Thyroid gland (tissue), 4 donors: Measurements from ENCODE around the gene STAT1. TPM values are rescaled to one million over a fixed set of nuclear protein-coding genes. Genes with fewer than 3 reads are reported as not detected.

Experiments
- DNase-seq, 2 donors: peaks; one replicate each; pipeline ENCODE4 v3.0.0-alpha.2; 2019
- H3K27ac ChIP-seq, 3 donors: fragments of 200-600 bp; sonication (generic); 1 replicate in 2 of 3; 2 replicates in 1 of 3; pipeline ENCODE4 v1.5.1; 2016 to 2019; ENCODE audit warnings: mild to moderate bottlenecking in 1 of 3, moderate library complexity in 1 of 3
- H3K27me3 ChIP-seq: fragments of 200-600 bp; sonication (generic); one replicate; pipeline ENCODE4 v1.5.1; 2019
- H3K36me3 ChIP-seq, 2 donors: fragments of 200-600 bp; sonication (generic); one replicate each; pipeline ENCODE4 v1.5.1; 2016 to 2019
- H3K4me1 ChIP-seq, 2 donors: fragments of 200-600 bp; sonication (generic); one replicate each; pipeline ENCODE4 v1.5.1; 2017 to 2019
- H3K4me3 ChIP-seq, 3 donors: fragments of 200-600 bp; sonication (generic); replicated peaks in 1 of 3; 1 replicate in 2 of 3; 2 replicates in 1 of 3; pipeline ENCODE4 v1.5.1; 2016; ENCODE audit warnings: mild to moderate bottlenecking in 1 of 3
- H3K9me3 ChIP-seq: fragments of 200-600 bp; sonication (generic); one replicate; pipeline ENCODE4 v1.5.1; 2017
- POLR2A ChIP-seq, 2 donors: fragments of 450-650 bp; IDR thresholded peaks; one replicate each; pipeline ENCODE4 v1.6.1; 2017; ENCODE audit warnings: antibody characterized with exemption in 2 of 2, mild to moderate bottlenecking in 2 of 2, moderate library complexity in 1 of 2
- WGBS, 2 donors: methylation state at CpG; one replicate each; pipeline ENCODE4 v1.1.5; 2017; 5-methylcytosine and 5-hydroxymethylcytosine counted together
- intact Hi-C: fragments of 100-400 bp; cut with DNase I; formaldehyde crosslinking; loops from one replicate; pipeline ENCODE4 v1.15.1; 2023
- total RNA-seq, 4 donors: library from RNA; depleted of rRNA; stranded (reverse); fragments of >200 nt; gene quantifications; one replicate each; pipeline ENCODE4 v1.2.3, GENCODE V29; 2016

Gene STAT1
- total RNA-seq, 4 donors from 2014 or later: 38.0 to 87.7 (median 61.3) TPM

DNA sequence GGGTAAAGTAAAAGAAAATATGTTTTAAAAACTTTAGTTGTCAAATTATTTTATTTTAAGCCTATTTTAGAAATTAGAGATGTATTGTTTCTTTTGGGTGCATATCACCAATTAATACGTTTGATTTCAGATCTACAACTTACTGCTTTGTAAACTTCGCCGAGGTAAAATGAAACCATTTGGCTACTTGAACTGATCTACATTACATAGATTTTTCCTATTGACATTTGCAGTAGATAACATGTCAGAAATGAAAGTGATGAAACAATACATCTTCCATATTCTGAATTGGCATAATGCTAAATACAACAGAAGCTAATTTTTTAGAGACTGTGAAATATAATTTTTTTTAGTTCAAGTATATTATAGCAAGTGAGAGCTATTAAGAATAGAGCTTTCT, 93.9 kb downstream of the STAT1 start:
- Histone ChIP-seq H3K27ac (no peak overlapping the region), H3K4me3 (no peak overlapping the region), H3K4me1 (no peaks in the 10 kb centered on the region), H3K27me3 (no peaks in the 10 kb centered on the region), H3K9me3 (no peaks in the 10 kb centered on the region), H3K36me3 (peaks cover 14 to 23% of the 10 kb centered on the region in 2 donors)
- TF ChIP-seq POLR2A (IDR thresholded peaks at IDR 0.05): no peak
- intact Hi-C loops: no loop called here
- WGBS, 2 donors: 92 to 94% methylated on average over 3 of the region's 3 CpGs
- no peak for DNase-seq

Other genes with a start within 250 kb of the STAT1 start
- gene GLS, start 133.3 kb downstream of the STAT1 start, total RNA-seq: 100 to 1,000 TPM; 175 to 274 (median 197) TPM
- gene STAT4, start 136.8 kb upstream of the STAT1 start, total RNA-seq: 1 to 10 TPM; 1.0 to 6.6 (median 4.4) TPM
- gene MYO1B, start 231.2 kb upstream of the STAT1 start, total RNA-seq: 10 to 100 TPM; 16.9 to 43.8 (median 32.9) TPM